IMR-90 (cell line): ENCODE data around the gene LPO.

ENCODE experiments used
- CEBPB ChIP-seq: IDR thresholded peaks from 2 replicates; pipeline ENCODE4 v1.6.1; 2012; ENCODE audit warnings: low read depth, low read length, improper control_type of control experiment
- CHD1 ChIP-seq: IDR thresholded peaks from 2 replicates; pipeline ENCODE4 v1.6.1; 2012; ENCODE audit warnings: low read depth, low read length, improper control_type of control experiment
- SMC3 ChIP-seq: fragments of 150-350 bp; IDR thresholded peaks from 2 replicates; pipeline ENCODE4 v1.6.1; 2016; ENCODE audit warnings: low read depth, mild to moderate bottlenecking, antibody characterized with exemption, low read length, moderate library complexity
- TF ChIP-seq, protein P1 (sequence below): conservative IDR thresholded peaks from 2 replicates; pipeline ENCODE4 v1.5.1; 2012; ENCODE audit warnings: mild to moderate bottlenecking, low read depth, low read length, improper control_type of control experiment
- TF ChIP-seq, protein P2 (sequence below): fragments of 150-350 bp; IDR thresholded peaks from 2 replicates; pipeline ENCODE4 v1.6.1; 2017; ENCODE audit warnings: mild to moderate bottlenecking, antibody characterized with exemption, low read length, low read depth

DNA sequence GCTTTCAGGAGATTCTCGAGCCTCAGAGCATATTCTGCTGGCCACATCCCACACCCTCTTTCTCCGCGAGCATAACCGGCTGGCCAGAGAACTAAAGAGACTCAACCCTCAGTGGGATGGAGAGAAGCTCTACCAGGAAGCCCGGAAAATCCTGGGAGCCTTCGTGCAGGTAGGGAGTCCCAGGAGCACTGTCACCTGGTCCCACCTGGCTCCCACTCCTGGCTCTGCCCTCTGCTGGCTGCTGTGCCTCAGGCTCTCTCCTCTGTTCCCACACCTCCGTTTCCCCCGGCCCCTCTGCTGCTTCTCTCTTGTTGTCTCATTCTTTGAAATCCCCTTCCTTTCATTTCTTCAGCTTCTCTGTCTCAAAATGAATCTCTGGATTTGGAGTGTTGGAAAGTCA lies 16.4 kb downstream of the LPO start:
- TF ChIP-seq, protein P1, sequence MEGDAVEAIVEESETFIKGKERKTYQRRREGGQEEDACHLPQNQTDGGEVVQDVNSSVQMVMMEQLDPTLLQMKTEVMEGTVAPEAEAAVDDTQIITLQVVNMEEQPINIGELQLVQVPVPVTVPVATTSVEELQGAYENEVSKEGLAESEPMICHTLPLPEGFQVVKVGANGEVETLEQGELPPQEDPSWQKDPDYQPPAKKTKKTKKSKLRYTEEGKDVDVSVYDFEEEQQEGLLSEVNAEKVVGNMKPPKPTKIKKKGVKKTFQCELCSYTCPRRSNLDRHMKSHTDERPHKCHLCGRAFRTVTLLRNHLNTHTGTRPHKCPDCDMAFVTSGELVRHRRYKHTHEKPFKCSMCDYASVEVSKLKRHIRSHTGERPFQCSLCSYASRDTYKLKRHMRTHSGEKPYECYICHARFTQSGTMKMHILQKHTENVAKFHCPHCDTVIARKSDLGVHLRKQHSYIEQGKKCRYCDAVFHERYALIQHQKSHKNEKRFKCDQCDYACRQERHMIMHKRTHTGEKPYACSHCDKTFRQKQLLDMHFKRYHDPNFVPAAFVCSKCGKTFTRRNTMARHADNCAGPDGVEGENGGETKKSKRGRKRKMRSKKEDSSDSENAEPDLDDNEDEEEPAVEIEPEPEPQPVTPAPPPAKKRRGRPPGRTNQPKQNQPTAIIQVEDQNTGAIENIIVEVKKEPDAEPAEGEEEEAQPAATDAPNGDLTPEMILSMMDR, result no peak
- TF ChIP-seq CHD1 (no peak), CEBPB (no peak), SMC3 (no peak)
- TF ChIP-seq, protein P2, sequence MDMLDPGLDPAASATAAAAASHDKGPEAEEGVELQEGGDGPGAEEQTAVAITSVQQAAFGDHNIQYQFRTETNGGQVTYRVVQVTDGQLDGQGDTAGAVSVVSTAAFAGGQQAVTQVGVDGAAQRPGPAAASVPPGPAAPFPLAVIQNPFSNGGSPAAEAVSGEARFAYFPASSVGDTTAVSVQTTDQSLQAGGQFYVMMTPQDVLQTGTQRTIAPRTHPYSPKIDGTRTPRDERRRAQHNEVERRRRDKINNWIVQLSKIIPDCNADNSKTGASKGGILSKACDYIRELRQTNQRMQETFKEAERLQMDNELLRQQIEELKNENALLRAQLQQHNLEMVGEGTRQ, result no peak
